Liver (tissue), 2 donors: ENCODE measurements around the gene VPS52.

Experiments
- JUND ChIP-seq, 2 donors: IDR thresholded peaks; 2 replicates each; pipeline ENCODE4 v1.6.1; 2016; ENCODE audit warnings: antibody characterized with exemption in 2 of 2
- SP1 ChIP-seq: IDR thresholded peaks from 2 replicates; pipeline ENCODE4 v1.6.1; 2018; ENCODE audit warnings: antibody characterized with exemption, mild to moderate bottlenecking
- donor health status: healthy.

GRCh38 chr6:33251395-33252012 is 20.2 kb downstream of the VPS52 start:
- no peak for TF ChIP-seq JUND (IDR thresholded peaks at IDR 0.05)
- TF ChIP-seq SP1: no peak
